ENCODE data around the gene MACROD2.
A peak's percentile ranks its signal among the peaks of the same experiment; 100 is the strongest.

MACROD2 gene

GRCh38 chr20:14284443-14284842 lies 289.1 kb downstream of the MACROD2 start:
- no peak for DNase-seq

GRCh38 chr20:14288341-14289330 lies 293.3 kb downstream of the MACROD2 start:
- no peak for DNase-seq

- no peak for DNase-seq
Observed at GRCh38 chr20:14291502-14291901, 296.2 kb downstream of the MACROD2 start.

GRCh38 chr20:14295238-14295637 lies 299.9 kb downstream of the MACROD2 start:
- DNase-seq = no peak

- DNase-seq = no peak
Observed at GRCh38 chr20:14295770-14296309, 300.5 kb downstream of the MACROD2 start.

GRCh38 chr20:14299831-14300230 lies 304.5 kb downstream of the MACROD2 start:
- DNase-seq = no peak

GRCh38 chr20:14303106-14303505 lies 307.8 kb downstream of the MACROD2 start:
- DNase-seq = no peak

GRCh38 chr20:14303651-14304050 lies 308.3 kb downstream of the MACROD2 start:
- no peak for DNase-seq

- DNase-seq = no peak
Observed at GRCh38 chr20:14304472-14304871, 309.2 kb downstream of the MACROD2 start.

- no peak for DNase-seq
Observed at GRCh38 chr20:14307956-14308355, 312.6 kb downstream of the MACROD2 start.

GRCh38 chr20:14310977-14311627 lies 315.8 kb downstream of the MACROD2 start:
- DNase-seq = no peak

GRCh38 chr20:14312001-14312400 lies 316.7 kb downstream of the MACROD2 start:
- DNase-seq = no peak

GRCh38 chr20:14313341-14314020 lies 318.2 kb downstream of the MACROD2 start:
- no peak for DNase-seq

- DNase-seq = no peak
Observed at GRCh38 chr20:14319704-14320103, 324.4 kb downstream of the MACROD2 start.

GRCh38 chr20:14331646-14332045 lies 336.3 kb downstream of the MACROD2 start:
- no peak for DNase-seq

GRCh38 chr20:14332866-14333265 lies 337.6 kb downstream of the MACROD2 start:
- no peak for DNase-seq

- DNase-seq = no peak
Observed at GRCh38 chr20:14333721-14334120, 338.4 kb downstream of the MACROD2 start.

GRCh38 chr20:14334306-14334930 lies 339.1 kb downstream of the MACROD2 start:
- peak; percentile 76 for DNase-seq

GRCh38 chr20:14335052-14335451 lies 339.7 kb downstream of the MACROD2 start:
- no peak for DNase-seq

- DNase-seq = peak; percentile 27
Observed at GRCh38 chr20:14336686-14337085, 341.4 kb downstream of the MACROD2 start.

GRCh38 chr20:14337400-14338171 lies 342.3 kb downstream of the MACROD2 start, which contains the start of gene FLRT3:
Gene FLRT3 (minus strand): TSS chr20:14337612. CDS start chr20:14327506, 10,106 bp downstream.
- peak; percentile 94 for DNase-seq

- no peak for DNase-seq
Observed at GRCh38 chr20:14341801-14342200, 346.5 kb downstream of the MACROD2 start.
